Activated naive CD4-positive, alpha-beta T cell treated with anti-CD3 and anti-CD28 coated beads for 36 hours (primary cell): ENCODE measurements around the gene GPBP1L1. TPM values are rescaled to one million over a fixed set of nuclear protein-coding genes. Genes with fewer than 3 reads are reported as not detected.
A peak's percentile ranks its signal among the peaks of the same experiment; 100 is the strongest.
"Not testable (repeated sequence)": the region's sequence is repeated elsewhere in the genome, so short reads cannot be mapped to it uniquely, and the experiment has no call there.

ENCODE experiments used
- CTCF ChIA-PET: fragments of 350-600 bp; sonication (Branson Sonifier 250); formaldehyde crosslinking; loops from one replicate; lab custom pipeline; 2021; ENCODE audit warnings: antibody characterized with exemption; lab: Charles Lee
- DNase-seq: peaks from one replicate; pipeline ENCODE4 v3.0.0-alpha.2; 2020
- H3K27ac Mint-ChIP-seq: one replicate; pipeline ENCODE4 v1.8.0; 2021; ENCODE audit warnings: mild to moderate bottlenecking, mixed read lengths
- H3K27me3 Mint-ChIP-seq: one replicate; pipeline ENCODE4 v1.8.0; 2021; ENCODE audit warnings: low read depth, mixed read lengths
- H3K36me3 Mint-ChIP-seq: one replicate; pipeline ENCODE4 v1.8.0; 2021; ENCODE audit warnings: low read depth, mixed read lengths
- H3K4me1 Mint-ChIP-seq: one replicate; pipeline ENCODE4 v1.8.0; 2021; ENCODE audit warnings: low read depth, mixed read lengths
- H3K4me3 Mint-ChIP-seq: one replicate; pipeline ENCODE4 v1.8.0; 2021; ENCODE audit warnings: mild to moderate bottlenecking, moderate library complexity, mixed read lengths
- H3K9me3 Mint-ChIP-seq: one replicate; pipeline ENCODE4 v1.8.0; 2021; ENCODE audit warnings: mixed read lengths
- intact Hi-C: fragments of 100-400 bp; cut with micrococcal nuclease; formaldehyde crosslinking; loops from one replicate; pipeline ENCODE4 v1.15.1; 2023
- total RNA-seq, 2 experiments: library from RNA; stranded (reverse); gene quantifications; one replicate each; pipeline ENCODE4 v1.2.3, GENCODE V29; 2021

GPBP1L1 gene
- total RNA-seq, 2 experiments from 2014 or later = 113 to 122 TPM

DNA sequence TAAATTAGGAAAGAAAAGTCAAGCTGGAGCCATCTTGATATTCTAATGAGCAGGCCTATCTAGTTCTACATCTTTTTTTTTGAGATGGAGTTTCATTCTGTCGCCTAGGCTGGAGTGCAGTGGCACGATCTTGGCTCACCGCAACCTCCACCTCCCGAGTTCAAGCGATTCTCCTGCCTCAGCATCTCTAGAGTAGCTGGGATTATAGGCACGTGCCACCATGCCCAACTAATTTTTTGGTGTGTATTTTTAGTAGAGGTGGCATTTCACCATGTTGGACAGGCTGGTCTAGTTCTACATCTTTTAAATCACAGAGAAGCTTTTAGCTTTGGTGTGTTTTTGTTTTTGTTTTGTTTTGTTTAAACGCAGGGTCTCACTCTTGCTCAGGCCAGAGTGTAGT is 8.5 kb upstream of the GPBP1L1 start:
- H3K27me3 Mint-ChIP-seq = no peaks in the 10 kb centered on the region

GRCh38 chr1:45693811-45694210 is 7.5 kb upstream of the GPBP1L1 start:
- H3K27ac Mint-ChIP-seq, H3K27me3 Mint-ChIP-seq, intact Hi-C loops, H3K9me3 Mint-ChIP-seq, H3K4me3 Mint-ChIP-seq, DNase-seq: not testable (repeated sequence)
- Mint-ChIP-seq H3K36me3 (peaks cover 20% of the 10 kb centered on the region), H3K4me1 (peaks cover 19% of the 10 kb centered on the region)
- CTCF ChIA-PET = interaction anchor here (0.6 kb wide), 1 partner anchor 313 kb away, joined by 8 read pairs; no protein-coding TSS in a partner anchor

More for the DNA sequence above, 8.5 kb upstream of the GPBP1L1 start:
- Mint-ChIP-seq H3K27ac (peak overlapping the region; percentile 74), H3K36me3 (peaks cover 18% of the 10 kb centered on the region), H3K9me3 (no peaks in the 10 kb centered on the region), H3K4me3 (no peak overlapping the region), H3K4me1 (peaks cover 12% of the 10 kb centered on the region)
- no peak for DNase-seq
- CTCF ChIA-PET = interaction anchor here (0.9 kb wide), 1 partner anchor 74 kb away, joined by 3 read pairs; no protein-coding TSS in a partner anchor
- intact Hi-C loops = no loop called here

DNA sequence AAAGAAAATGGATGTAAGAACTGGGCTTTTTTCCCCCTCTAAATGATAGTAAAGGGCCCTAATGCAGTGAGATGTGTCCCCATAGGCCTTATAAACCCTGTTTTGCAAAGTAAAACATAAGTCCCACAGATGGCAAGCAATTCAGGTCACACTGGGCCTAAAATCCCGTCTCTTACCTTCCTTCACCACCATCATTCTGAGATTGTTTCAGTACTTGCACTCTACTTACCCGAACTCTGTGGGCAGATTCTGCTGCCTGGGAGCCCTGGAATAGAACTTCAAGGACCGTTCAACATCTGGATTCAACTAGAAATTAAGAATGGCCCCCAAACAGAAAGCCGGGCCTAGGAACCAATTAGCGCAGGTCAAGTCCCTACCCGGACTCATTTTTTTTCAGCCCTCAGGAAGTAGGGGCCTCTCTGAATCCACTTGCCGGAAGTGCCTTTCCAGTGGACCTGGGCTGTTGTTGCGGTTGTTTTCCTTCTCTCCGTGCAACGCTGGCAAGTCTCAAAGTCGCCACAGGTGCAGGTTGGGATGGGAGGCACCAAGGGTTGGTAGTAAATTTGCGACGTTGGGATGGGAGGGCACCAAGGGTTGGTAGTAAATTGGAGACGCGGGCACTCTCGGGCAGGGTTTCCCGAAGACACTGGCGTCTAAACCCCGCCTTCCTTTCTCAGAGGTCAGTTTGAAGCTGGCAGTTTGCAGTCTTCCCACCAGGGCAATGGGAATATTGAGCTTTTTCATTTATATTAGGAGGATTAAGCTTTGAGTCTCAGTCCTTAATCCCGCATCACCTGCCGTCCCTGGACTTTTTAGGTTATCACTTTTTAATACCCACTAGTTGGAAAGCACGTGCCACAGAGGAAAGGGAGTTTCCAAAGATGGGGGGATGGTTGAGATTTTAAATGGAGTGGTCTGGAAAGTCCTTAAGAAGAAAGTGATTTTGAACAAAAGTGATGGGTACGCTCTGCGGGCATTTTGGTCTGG is 1.7 kb upstream of the GPBP1L1 start, which contains the start of gene TMEM69:
TSS of gene TMEM69 (plus strand) at position 428 of the 987 bp plus-strand sequence. CDS start 2,888 bp downstream, outside the sequence.
- Mint-ChIP-seq H3K27ac (peak within 1 kb of the TSS; percentile 100), H3K36me3 (peaks cover 23% of the 10 kb centered on the region), H3K9me3 (no peaks in the 10 kb centered on the region), H3K4me1 (peaks cover 35% of the 10 kb centered on the region), H3K27me3 (no peaks in the 10 kb centered on the region), H3K4me3 (peak within 1 kb of the TSS; percentile 98)
- intact Hi-C loops = loop anchor here (1.0 to 5.0 kb wide), 18 partner anchors 36 to 1645 kb away; partner anchors contain the start of genes AKR1A1, CCDC163, CMPK1 and DYNLT4
- DNase-seq = peak; percentile 90
- CTCF ChIA-PET = no interaction called here

- intact Hi-C loops = loop anchor here (1.0 to 5.0 kb wide), 17 partner anchors 35 to 1646 kb away; partner anchors contain the start of genes AKR1A1, CCDC163, CMPK1 and DYNLT4
- H3K27ac Mint-ChIP-seq = peak overlapping the region; percentile 100
- H3K36me3 Mint-ChIP-seq = peaks cover 23% of the 10 kb centered on the region
- H3K4me3 Mint-ChIP-seq = peak overlapping the region; percentile 98
- peaks cover 43% of the 10 kb centered on the region for H3K4me1 Mint-ChIP-seq
- H3K27me3 Mint-ChIP-seq = no peaks in the 10 kb centered on the region
- peak; percentile 98 for DNase-seq
- CTCF ChIA-PET = no interaction called here
- H3K9me3 Mint-ChIP-seq = no peaks in the 10 kb centered on the region
These were observed 851 bp upstream of the GPBP1L1 start for GRCh38 chr1:45687014-45687753.

DNA sequence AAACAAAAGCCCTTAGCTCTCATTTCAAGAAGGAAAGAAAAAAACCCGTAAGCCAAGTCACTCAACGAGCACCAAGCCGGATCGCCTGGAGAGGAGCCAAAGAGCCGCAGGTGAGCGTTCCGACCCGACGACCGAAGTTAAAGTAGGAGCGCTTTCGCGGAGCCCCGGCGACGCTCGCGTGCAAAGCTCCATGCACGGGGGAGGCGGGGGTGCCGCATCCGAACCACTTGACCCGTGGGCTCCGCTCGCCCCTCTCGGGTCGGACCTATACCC is 382 bp downstream of the GPBP1L1 start:
- H3K4me1 Mint-ChIP-seq = peaks cover 51% of the 10 kb centered on the region
- peak; percentile 80 for DNase-seq
- CTCF ChIA-PET = interaction anchor here (0.5 to 1.0 kb wide), 5 partner anchors 8 to 193 kb away, joined by 3 to 4 read pairs (median 3); no protein-coding TSS in a partner anchor
- peak overlapping the region; percentile 98 for H3K4me3 Mint-ChIP-seq
- H3K36me3 Mint-ChIP-seq = peaks cover 20% of the 10 kb centered on the region
- H3K27ac Mint-ChIP-seq = peak overlapping the region; percentile 100
- no peaks in the 10 kb centered on the region for H3K9me3 Mint-ChIP-seq
- intact Hi-C loops = loop anchor here (1.0 to 5.0 kb wide), 11 partner anchors 34 to 1647 kb away; partner anchors contain the start of genes CMPK1, DYNLT4, EIF2B3 and IPP
- H3K27me3 Mint-ChIP-seq = no peaks in the 10 kb centered on the region

GRCh38 chr1:45685308-45686014 is 872 bp downstream of the GPBP1L1 start:
- peaks cover 18% of the 10 kb centered on the region for H3K36me3 Mint-ChIP-seq
- H3K4me3 Mint-ChIP-seq = peak overlapping the region; percentile 98
- CTCF ChIA-PET = interaction anchor here (0.7 to 1.0 kb wide), 2 partner anchors 13 to 193 kb away, joined by 3 to 4 read pairs; no protein-coding TSS in a partner anchor
- H3K4me1 Mint-ChIP-seq = peaks cover 52% of the 10 kb centered on the region
- DNase-seq = no peak
- peak overlapping the region; percentile 100 for H3K27ac Mint-ChIP-seq
- no peaks in the 10 kb centered on the region for H3K27me3 Mint-ChIP-seq
- H3K9me3 Mint-ChIP-seq = no peaks in the 10 kb centered on the region
- intact Hi-C loops = loop anchor here (1.0 to 5.0 kb wide), 11 partner anchors 33 to 1647 kb away; partner anchors contain the start of genes CMPK1, DYNLT4, EIF2B3 and IPP

- intact Hi-C loops = no loop called here
- H3K27ac Mint-ChIP-seq = no peak overlapping the region
- H3K27me3 Mint-ChIP-seq = no peaks in the 10 kb centered on the region
- no peak for DNase-seq
- peaks cover 52% of the 10 kb centered on the region for H3K4me1 Mint-ChIP-seq
- CTCF ChIA-PET = no interaction called here
- peak overlapping the region; percentile 23 for H3K4me3 Mint-ChIP-seq
- H3K9me3 Mint-ChIP-seq = no peaks in the 10 kb centered on the region
- H3K36me3 Mint-ChIP-seq = peaks cover 13% of the 10 kb centered on the region
These were observed 1.9 kb downstream of the GPBP1L1 start for GRCh38 chr1:45684402-45684801.

DNA sequence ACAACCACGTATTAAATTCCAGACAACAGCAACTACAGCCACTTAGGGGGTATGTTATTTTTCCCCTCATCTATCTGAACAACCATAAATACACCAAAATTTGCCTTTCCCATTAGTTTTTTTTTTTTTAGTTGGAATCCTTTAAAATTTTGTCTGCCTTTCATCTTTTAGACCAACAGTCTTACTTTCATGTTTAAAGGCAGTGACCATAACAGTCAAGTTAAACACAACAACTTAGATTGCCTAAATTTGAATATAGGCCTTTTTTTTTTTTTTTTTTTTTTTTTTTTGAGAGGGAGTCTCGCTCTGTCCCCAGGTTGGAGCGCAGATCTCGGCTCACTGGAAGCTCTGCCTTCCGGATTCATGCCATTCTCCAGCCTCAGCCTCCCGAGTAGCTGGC is 3.4 kb downstream of the GPBP1L1 start:
- no peak for DNase-seq
- no peak overlapping the region for H3K27ac Mint-ChIP-seq
- H3K4me1 Mint-ChIP-seq = peaks cover 58% of the 10 kb centered on the region
- no peaks in the 10 kb centered on the region for H3K9me3 Mint-ChIP-seq
- CTCF ChIA-PET = interaction anchor here (0.6 kb wide), 3 partner anchors 15 to 384 kb away, joined by 3 read pairs; no protein-coding TSS in a partner anchor
- H3K27me3 Mint-ChIP-seq = no peaks in the 10 kb centered on the region
- peaks cover 6% of the 10 kb centered on the region for H3K36me3 Mint-ChIP-seq
- no peak overlapping the region for H3K4me3 Mint-ChIP-seq
- intact Hi-C loops = no loop called here

DNA sequence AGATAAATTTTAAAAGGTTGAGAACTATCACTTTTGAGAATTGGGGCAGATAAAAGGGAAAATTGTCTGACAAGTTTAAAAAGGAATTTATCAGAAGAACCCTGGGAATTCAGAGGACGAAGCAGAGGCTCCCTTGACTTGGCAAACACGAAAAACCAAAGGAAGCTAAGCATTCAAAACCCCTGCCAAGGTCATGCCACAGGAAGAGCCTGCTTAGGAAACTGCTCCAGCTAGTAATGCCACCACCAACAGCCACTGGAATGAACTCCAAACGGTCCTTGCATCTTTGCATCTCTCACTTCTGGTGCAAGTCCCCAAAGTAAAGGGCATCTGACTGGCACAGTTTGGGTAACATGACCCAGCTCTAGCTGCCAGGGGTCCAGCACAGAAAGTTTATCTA is 7.2 kb downstream of the GPBP1L1 start:
- Mint-ChIP-seq H3K4me3 (no peak overlapping the region), H3K4me1 (peaks cover 67% of the 10 kb centered on the region), H3K27ac (no peak overlapping the region), H3K9me3 (no peaks in the 10 kb centered on the region), H3K27me3 (no peaks in the 10 kb centered on the region), H3K36me3 (peaks cover 1% of the 10 kb centered on the region)
- intact Hi-C loops = no loop called here
- no peak for DNase-seq
- CTCF ChIA-PET = no interaction called here

DNA sequence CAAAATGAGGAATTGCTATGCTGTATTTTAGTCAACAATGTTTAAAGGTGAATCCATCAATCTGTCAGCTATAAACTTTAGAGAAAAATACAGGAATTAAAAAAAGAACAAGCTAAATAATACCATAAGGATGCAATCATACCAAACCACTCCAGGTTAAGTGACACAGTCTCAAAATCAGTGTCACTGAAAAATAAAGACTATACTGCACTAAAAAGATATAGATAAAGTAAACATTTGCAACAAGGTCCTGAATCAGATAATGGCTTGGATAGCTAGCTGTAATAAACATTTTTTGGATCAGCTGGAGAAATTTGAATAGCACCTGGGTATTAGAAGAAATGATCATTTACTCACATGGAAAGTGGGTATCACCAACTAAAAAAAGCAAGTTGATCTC is 7.8 kb downstream of the GPBP1L1 start:
- Mint-ChIP-seq H3K27me3 (no peaks in the 10 kb centered on the region), H3K27ac (no peak overlapping the region), H3K9me3 (no peaks in the 10 kb centered on the region), H3K36me3 (peaks cover 3% of the 10 kb centered on the region), H3K4me3 (no peak overlapping the region), H3K4me1 (peaks cover 73% of the 10 kb centered on the region)
- intact Hi-C loops = no loop called here
- no peak for DNase-seq
- CTCF ChIA-PET = interaction anchor here (0.8 kb wide), 1 partner anchor 8 kb away, joined by 3 read pairs; the partner anchor contains the start of gene GPBP1L1

GRCh38 chr1:45677751-45678245 is 8.5 kb downstream of the GPBP1L1 start:
- H3K4me1 Mint-ChIP-seq = peaks cover 74% of the 10 kb centered on the region
- CTCF ChIA-PET = interaction anchor here (0.8 to 1.1 kb wide), 2 partner anchors 8 to 213 kb away, joined by 3 read pairs; partner anchors contain the start of gene GPBP1L1
- H3K4me3 Mint-ChIP-seq = no peak overlapping the region
- DNase-seq = no peak
- no peaks in the 10 kb centered on the region for H3K9me3 Mint-ChIP-seq
- H3K27ac Mint-ChIP-seq = no peak overlapping the region
- intact Hi-C loops = no loop called here
- peaks cover 6% of the 10 kb centered on the region for H3K36me3 Mint-ChIP-seq
- no peaks in the 10 kb centered on the region for H3K27me3 Mint-ChIP-seq
